ENCODE data around the gene C1orf50.

Gene C1orf50

DNA sequence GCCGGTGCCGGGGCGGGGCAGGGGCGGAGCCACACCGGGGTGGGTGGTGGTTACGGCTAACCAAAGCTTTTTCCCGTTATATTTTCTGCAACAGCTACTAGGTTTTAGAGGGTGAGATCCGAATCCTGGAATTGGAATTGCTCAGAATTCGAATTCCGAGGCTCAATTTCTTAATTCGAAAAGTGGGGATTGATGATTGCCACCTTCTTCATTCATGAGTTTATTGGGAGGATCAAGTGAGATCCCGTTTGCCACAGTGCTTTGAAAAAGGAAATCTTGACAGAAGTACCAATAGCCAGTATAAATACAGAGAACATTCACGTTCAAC is 50.4 kb downstream of the C1orf50 start:
- Histone ChIP-seq H3K4me1 (ENCODE audit: control insufficient read depth, insufficient read depth, low read length) (peaks cover 11% of the 10 kb centered on the region), H3K36me3 (ENCODE audit: control insufficient read depth, insufficient read depth, low read length) (no peaks in the 10 kb centered on the region), H3K9me3 (ENCODE audit: control insufficient read depth, low read length) (no peaks in the 10 kb centered on the region), H3K9ac (ENCODE audit: low read length) (no peak overlapping the region), H3K4me3 (ENCODE audit: low read length) (no peak overlapping the region), H3K27me3 (ENCODE audit: control insufficient read depth, insufficient read depth, low read length) (no peaks in the 10 kb centered on the region)

DNA sequence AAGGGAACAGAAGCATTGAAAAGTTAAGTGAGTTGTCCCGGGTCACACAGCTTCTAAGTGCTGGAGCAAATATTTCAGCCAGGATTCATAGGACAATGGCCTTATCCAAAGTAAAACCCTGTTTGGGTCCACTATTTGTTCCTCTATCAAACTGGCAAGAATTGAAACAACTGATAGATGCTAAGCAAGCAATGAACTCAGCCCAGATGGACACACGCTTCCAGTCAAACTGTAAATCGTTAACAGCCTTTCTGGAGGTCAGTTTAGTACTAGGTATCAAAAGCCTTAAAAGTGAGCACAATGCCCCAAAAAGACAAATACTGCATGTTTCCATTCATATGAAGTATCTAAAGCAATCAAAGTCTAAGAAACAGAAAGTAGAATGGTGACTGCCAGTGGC is 50.9 kb downstream of the C1orf50 start:
- H3K36me3 ChIP-seq (ENCODE audit: control insufficient read depth, insufficient read depth, low read length): no peaks in the 10 kb centered on the region
- no peak overlapping the region for H3K4me3 ChIP-seq (ENCODE audit: low read length)
- H3K4me1 ChIP-seq (ENCODE audit: control insufficient read depth, insufficient read depth, low read length): peaks cover 11% of the 10 kb centered on the region
- no peaks in the 10 kb centered on the region for H3K9me3 ChIP-seq (ENCODE audit: control insufficient read depth, low read length)
- H3K9ac ChIP-seq (ENCODE audit: low read length): no peak overlapping the region
- no peaks in the 10 kb centered on the region for H3K27me3 ChIP-seq (ENCODE audit: control insufficient read depth, insufficient read depth, low read length)

DNA sequence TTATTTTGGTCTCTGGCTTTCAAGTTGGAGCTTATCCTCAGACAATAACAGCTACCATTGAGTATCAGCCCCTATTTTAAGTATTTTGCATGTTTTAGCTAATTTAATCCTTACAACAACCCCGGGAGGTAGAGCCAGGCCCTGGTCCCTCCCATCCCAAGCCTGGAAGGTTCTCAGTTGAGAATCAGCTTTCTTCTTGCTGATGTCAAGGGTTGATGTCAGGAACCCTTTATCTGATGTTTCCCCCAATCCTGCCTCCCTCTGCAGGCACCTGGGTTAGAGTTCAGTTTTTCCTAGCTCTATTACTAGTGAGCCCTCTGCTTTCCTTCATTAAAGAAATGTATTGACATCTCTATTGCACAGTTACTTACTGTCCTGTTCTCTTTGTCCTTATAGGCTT is 53.8 kb downstream of the C1orf50 start:
- Histone ChIP-seq H3K4me3 (ENCODE audit: low read length) (no peak overlapping the region), H3K9ac (ENCODE audit: low read length) (no peak overlapping the region), H3K27me3 (ENCODE audit: control insufficient read depth, insufficient read depth, low read length) (no peaks in the 10 kb centered on the region), H3K4me1 (ENCODE audit: control insufficient read depth, insufficient read depth, low read length) (peaks cover 10% of the 10 kb centered on the region), H3K9me3 (ENCODE audit: control insufficient read depth, low read length) (no peaks in the 10 kb centered on the region), H3K36me3 (ENCODE audit: control insufficient read depth, insufficient read depth, low read length) (no peaks in the 10 kb centered on the region)

DNA sequence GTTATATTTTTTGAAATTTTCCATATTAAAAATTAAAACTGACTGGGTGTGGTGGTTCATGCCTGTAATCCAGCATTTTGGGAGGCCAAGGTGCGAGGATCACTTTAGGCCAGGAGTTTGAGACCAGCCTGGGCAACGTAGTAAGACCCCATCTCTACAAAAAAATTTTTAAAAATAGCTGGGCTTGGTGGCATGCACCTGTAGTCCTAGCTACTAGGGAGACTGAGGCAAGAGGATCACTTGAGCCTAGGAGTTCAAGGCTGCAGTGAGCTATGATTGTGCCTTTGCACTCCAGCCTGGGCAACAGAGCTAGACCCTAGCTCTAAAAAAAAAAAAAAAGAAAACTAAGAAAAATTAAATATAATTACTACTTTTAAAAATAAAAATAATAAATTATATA is 54.6 kb downstream of the C1orf50 start:
- Histone ChIP-seq H3K4me1 (ENCODE audit: control insufficient read depth, insufficient read depth, low read length) (peaks cover 4% of the 10 kb centered on the region), H3K4me3 (ENCODE audit: low read length) (no peak overlapping the region), H3K9me3 (ENCODE audit: control insufficient read depth, low read length) (no peaks in the 10 kb centered on the region), H3K9ac (ENCODE audit: low read length) (no peak overlapping the region), H3K27me3 (ENCODE audit: control insufficient read depth, insufficient read depth, low read length) (no peaks in the 10 kb centered on the region), H3K36me3 (ENCODE audit: control insufficient read depth, insufficient read depth, low read length) (no peaks in the 10 kb centered on the region)

DNA sequence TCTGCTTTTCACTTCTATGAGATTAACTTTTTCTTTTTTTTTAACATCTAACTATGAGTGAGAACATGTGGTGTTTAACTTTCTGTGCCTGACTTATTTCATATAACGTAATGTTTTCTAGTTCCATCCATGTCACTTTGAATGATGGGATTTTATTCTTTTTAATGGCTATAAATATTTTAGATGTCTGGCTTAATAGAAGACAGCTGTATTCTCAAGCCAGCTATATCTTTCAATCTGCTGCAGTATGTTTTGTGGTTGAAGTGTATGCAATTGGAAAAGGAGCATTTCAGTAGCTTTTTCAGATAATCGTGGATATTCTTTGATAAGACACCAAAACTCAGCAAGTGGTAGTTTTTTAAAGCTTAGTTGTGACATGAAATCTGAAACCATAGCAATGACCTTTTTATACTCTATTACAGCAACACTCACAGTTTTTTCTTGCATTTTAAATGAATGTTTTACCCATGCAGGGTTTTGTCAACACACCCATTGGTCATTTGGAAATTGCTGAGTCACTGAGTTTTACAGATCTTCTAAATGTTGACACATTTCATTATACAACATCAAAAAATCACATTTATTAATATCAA is 55.8 kb downstream of the C1orf50 start:
- no peak overlapping the region for H3K4me3 ChIP-seq (ENCODE audit: low read length)
- peaks cover 2% of the 10 kb centered on the region for H3K4me1 ChIP-seq (ENCODE audit: control insufficient read depth, insufficient read depth, low read length)
- no peaks in the 10 kb centered on the region for H3K9me3 ChIP-seq (ENCODE audit: control insufficient read depth, low read length)
- H3K9ac ChIP-seq (ENCODE audit: low read length): no peak overlapping the region
- no peaks in the 10 kb centered on the region for H3K36me3 ChIP-seq (ENCODE audit: control insufficient read depth, insufficient read depth, low read length)
- no peaks in the 10 kb centered on the region for H3K27me3 ChIP-seq (ENCODE audit: control insufficient read depth, insufficient read depth, low read length)

DNA sequence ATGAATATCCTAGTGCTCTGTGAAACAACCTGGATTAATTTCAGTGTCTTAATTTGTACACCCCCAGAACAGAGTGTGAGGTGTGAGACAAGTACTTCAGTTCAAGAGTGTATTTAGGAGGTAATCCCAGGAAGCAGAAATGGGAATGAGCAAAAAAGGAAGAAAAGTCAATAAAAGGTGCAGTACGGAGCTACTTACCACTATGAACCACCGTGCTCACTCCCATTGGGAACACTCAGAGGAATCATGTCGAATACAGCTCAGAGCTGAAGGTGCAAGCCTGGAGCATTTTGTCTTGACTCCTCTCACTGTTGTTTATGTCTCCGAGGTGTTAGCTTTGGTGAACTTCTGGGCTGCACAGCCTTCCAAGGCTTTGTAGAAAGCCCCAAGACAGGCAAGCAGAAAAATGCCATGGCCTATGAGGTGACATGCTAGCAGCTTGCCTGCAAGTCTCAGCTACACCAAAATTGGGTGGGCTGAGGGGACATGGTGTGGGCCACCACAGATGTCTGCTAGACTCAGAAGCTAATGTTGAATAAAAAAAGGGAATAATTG is 57.5 kb downstream of the C1orf50 start:
- H3K27me3 ChIP-seq (ENCODE audit: control insufficient read depth, insufficient read depth, low read length): no peaks in the 10 kb centered on the region
- no peaks in the 10 kb centered on the region for H3K36me3 ChIP-seq (ENCODE audit: control insufficient read depth, insufficient read depth, low read length)
- no peak overlapping the region for H3K4me3 ChIP-seq (ENCODE audit: low read length)
- no peak overlapping the region for H3K9ac ChIP-seq (ENCODE audit: low read length)
- H3K9me3 ChIP-seq (ENCODE audit: control insufficient read depth, low read length): no peaks in the 10 kb centered on the region
- no peaks in the 10 kb centered on the region for H3K4me1 ChIP-seq (ENCODE audit: control insufficient read depth, insufficient read depth, low read length)

DNA sequence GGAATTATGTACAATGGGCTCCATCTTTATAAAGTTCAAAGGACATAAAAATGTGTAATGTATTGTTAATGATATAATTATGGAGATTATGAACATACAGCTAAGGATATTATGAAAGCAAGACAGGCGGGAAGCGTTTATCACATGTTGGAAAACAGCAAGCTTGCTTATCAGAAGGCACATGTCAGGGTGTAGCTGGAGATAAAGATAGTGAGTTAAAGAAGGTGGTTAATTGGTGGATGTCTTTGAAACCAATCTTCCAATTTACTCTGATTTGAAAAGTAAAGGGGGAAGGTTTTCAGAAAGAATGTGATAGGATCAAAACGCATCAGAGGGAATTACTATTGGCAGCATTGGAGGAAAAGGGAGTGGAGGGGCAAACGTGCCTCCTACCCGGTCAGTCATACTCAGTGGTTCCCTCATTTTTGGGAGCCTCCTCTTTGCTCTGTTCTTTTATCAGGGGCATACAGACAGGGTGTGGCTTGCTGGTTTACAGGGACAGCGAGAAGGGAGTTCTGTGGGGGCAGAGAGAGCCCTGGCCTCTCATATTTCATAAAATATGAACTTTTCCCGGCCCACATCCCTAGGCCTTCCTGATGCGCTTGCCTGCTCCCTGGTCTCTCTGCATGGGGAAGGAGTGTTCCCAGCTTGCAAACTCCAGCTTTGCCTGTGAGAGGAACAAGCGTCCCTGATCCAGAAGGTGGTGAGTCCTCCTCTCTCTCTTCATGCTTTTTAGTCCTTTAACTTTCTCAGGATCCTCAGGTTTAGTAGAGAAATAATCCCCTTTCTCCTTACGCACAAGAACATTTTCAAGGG is 58.2 kb downstream of the C1orf50 start:
- Histone ChIP-seq H3K27me3 (ENCODE audit: control insufficient read depth, insufficient read depth, low read length) (no peaks in the 10 kb centered on the region), H3K36me3 (ENCODE audit: control insufficient read depth, insufficient read depth, low read length) (no peaks in the 10 kb centered on the region), H3K4me1 (ENCODE audit: control insufficient read depth, insufficient read depth, low read length) (no peaks in the 10 kb centered on the region), H3K4me3 (ENCODE audit: low read length) (no peak overlapping the region), H3K9ac (ENCODE audit: low read length) (no peak overlapping the region), H3K9me3 (ENCODE audit: control insufficient read depth, low read length) (no peaks in the 10 kb centered on the region)
